ENCODE measurements around the gene AP3M1.

AP3M1 gene

GRCh38 chr10:74177140-74177677, 26.6 kb upstream of the AP3M1 start:
- DNase-seq (ENCODE audit: extremely low read depth, insufficient read length): no peak
- H3K4me3 ChIP-seq (replicated peaks; ENCODE audit: low read depth, low read length): peak overlapping the region; percentile 94
- no peaks in the 10 kb centered on the region; the same call in 1 of the 2 replicates for H3K36me3 ChIP-seq (ENCODE audit: control insufficient read depth, insufficient read depth, low read length)
- H3K27me3 ChIP-seq (replicated peaks; ENCODE audit: control insufficient read depth, insufficient read depth, low read length): no peaks in the 10 kb centered on the region
- TF ChIP-seq CTCF (IDR thresholded peaks at IDR 0.05; ENCODE audit: insufficient read depth, low read length, poor library complexity, severe bottlenecking): no peak

- Histone ChIP-seq H3K4me3 (replicated peaks; ENCODE audit: low read depth, low read length) (peak overlapping the region; percentile 94), H3K36me3 (ENCODE audit: control insufficient read depth, insufficient read depth, low read length) (no peaks in the 10 kb centered on the region; the same call in 1 of the 2 replicates), H3K27me3 (replicated peaks; ENCODE audit: control insufficient read depth, insufficient read depth, low read length) (no peaks in the 10 kb centered on the region)
- TF ChIP-seq CTCF (IDR thresholded peaks at IDR 0.05; ENCODE audit: insufficient read depth, low read length, poor library complexity, severe bottlenecking): no peak
- peak; percentile 97 for DNase-seq (ENCODE audit: extremely low read depth, insufficient read length)
Observed at GRCh38 chr10:74176380-74177139, 25.9 kb upstream of the AP3M1 start.

- DNase-seq (ENCODE audit: extremely low read depth, insufficient read length): no peak
- TF ChIP-seq CTCF (IDR thresholded peaks at IDR 0.05; ENCODE audit: insufficient read depth, low read length, poor library complexity, severe bottlenecking): no peak
- Histone ChIP-seq H3K4me3 (replicated peaks; ENCODE audit: low read depth, low read length) (peak overlapping the region; percentile 94), H3K27me3 (replicated peaks; ENCODE audit: control insufficient read depth, insufficient read depth, low read length) (no peaks in the 10 kb centered on the region), H3K36me3 (ENCODE audit: control insufficient read depth, insufficient read depth, low read length) (no peaks in the 10 kb centered on the region; the same call in 1 of the 2 replicates)
Observed at GRCh38 chr10:74175510-74176379, 25.1 kb upstream of the AP3M1 start.

- Histone ChIP-seq H3K4me3 (replicated peaks; ENCODE audit: low read depth, low read length) (no peak overlapping the region), H3K27me3 (replicated peaks; ENCODE audit: control insufficient read depth, insufficient read depth, low read length) (no peaks in the 10 kb centered on the region), H3K36me3 (ENCODE audit: control insufficient read depth, insufficient read depth, low read length) (no peaks in the 10 kb centered on the region; the same call in 1 of the 2 replicates)
- no peak for DNase-seq (ENCODE audit: extremely low read depth, insufficient read length)
- no peak for TF ChIP-seq CTCF (IDR thresholded peaks at IDR 0.05; ENCODE audit: insufficient read depth, low read length, poor library complexity, severe bottlenecking)
Observed at GRCh38 chr10:74174521-74174920, 23.9 kb upstream of the AP3M1 start.

GRCh38 chr10:74171625-74172024, 21.0 kb upstream of the AP3M1 start:
- H3K36me3 ChIP-seq (ENCODE audit: control insufficient read depth, insufficient read depth, low read length): no peaks in the 10 kb centered on the region; the same call in 1 of the 2 replicates
- no peak for TF ChIP-seq CTCF (IDR thresholded peaks at IDR 0.05; ENCODE audit: insufficient read depth, low read length, poor library complexity, severe bottlenecking)
- no peaks in the 10 kb centered on the region for H3K27me3 ChIP-seq (replicated peaks; ENCODE audit: control insufficient read depth, insufficient read depth, low read length)
- no peak for DNase-seq (ENCODE audit: extremely low read depth, insufficient read length)
- no peak overlapping the region for H3K4me3 ChIP-seq (replicated peaks; ENCODE audit: low read depth, low read length)

All from GM06990 (cell line).